ENCODE results near the gene NELFA.

NELFA gene

GRCh38 chr4:1961563-1961962 lies 47.2 kb downstream of the NELFA start:
- DNase-seq, result no peak

GRCh38 chr4:1961038-1961437 lies 47.7 kb downstream of the NELFA start:
- no peak for DNase-seq

GRCh38 chr4:1960170-1960825 lies 48.5 kb downstream of the NELFA start:
- DNase-seq, result no peak

- no peak for DNase-seq
These were observed 49.7 kb downstream of the NELFA start for GRCh38 chr4:1959104-1959384.

GRCh38 chr4:1958276-1959103 lies 50.3 kb downstream of the NELFA start:
- DNase-seq, result no peak

GRCh38 chr4:1956631-1957030 lies 52.1 kb downstream of the NELFA start:
- no peak for DNase-seq

GRCh38 chr4:1953335-1953734 lies 55.4 kb downstream of the NELFA start:
- DNase-seq, result no peak

GRCh38 chr4:1952719-1953118 lies 56.1 kb downstream of the NELFA start:
- no peak for DNase-seq

GRCh38 chr4:1952058-1952700 lies 56.6 kb downstream of the NELFA start:
- no peak for DNase-seq

GRCh38 chr4:1950369-1950768 lies 58.4 kb downstream of the NELFA start:
- DNase-seq, result no peak

GRCh38 chr4:1948892-1949436 lies 59.8 kb downstream of the NELFA start:
- DNase-seq, result no peak

GRCh38 chr4:1948232-1948631 lies 60.5 kb downstream of the NELFA start:
- DNase-seq, result no peak

GRCh38 chr4:1945912-1946311 lies 62.9 kb downstream of the NELFA start:
- DNase-seq, result no peak

GRCh38 chr4:1945124-1945895 lies 63.5 kb downstream of the NELFA start:
- no peak for DNase-seq

GRCh38 chr4:1943928-1944327 lies 64.8 kb downstream of the NELFA start:
- no peak for DNase-seq

- DNase-seq, result no peak
These were observed 68.2 kb downstream of the NELFA start for GRCh38 chr4:1940566-1940965.

GRCh38 chr4:1939664-1940509 lies 68.9 kb downstream of the NELFA start:
- DNase-seq, result no peak

- no peak for DNase-seq
These were observed 70.7 kb downstream of the NELFA start for GRCh38 chr4:1938027-1938426.

GRCh38 chr4:1937550-1937949 lies 71.2 kb downstream of the NELFA start:
- DNase-seq, result no peak

- DNase-seq, result no peak
These were observed 75.1 kb downstream of the NELFA start for GRCh38 chr4:1933700-1934099.

- no peak for DNase-seq
These were observed 76.0 kb downstream of the NELFA start for GRCh38 chr4:1932736-1933135.

Data from stimulated activated CD4-positive, alpha-beta T cell treated with anti-CD3 and anti-CD28 coated beads, Interleukin-15, amount 100 ng/mL, for 24 hours (primary cell).